Measurements from ENCODE around the gene RAP1GDS1. TPM values are rescaled to one million over a fixed set of nuclear protein-coding genes. Genes with fewer than 3 reads are reported as not detected.
A peak's percentile ranks its signal among the peaks of the same experiment; 100 is the strongest.

RAP1GDS1 gene
- total RNA-seq, 3 donors from 2014 or later: 31.1 to 55.8 (median 33.8) TPM

- intact Hi-C loops (cut with DNase I; ENCODE audit: low total_unique reads): no loop called here
- Histone ChIP-seq H3K9me3 (no peaks in the 10 kb centered on the region), H3K4me1 (no peaks in the 10 kb centered on the region), H3K36me3 (no peaks in the 10 kb centered on the region), H3K4me3 (no peak overlapping the region), H3K27ac (no peak overlapping the region), H3K27me3 (no peaks in the 10 kb centered on the region)
- TF ChIP-seq POLR2AphosphoS5 (IDR thresholded peaks at IDR 0.05) (no peak), POLR2A (IDR thresholded peaks at IDR 0.05) (no peak), CTCF (IDR thresholded peaks at IDR 0.05) (no peak)
- DNase-seq (ENCODE audit: low spot score in 2 of 2): no peak
Observed at GRCh38 chr4:98430708-98431403, 169.7 kb downstream of the RAP1GDS1 start.

- H3K4me3 ChIP-seq: no peak overlapping the region
- TF ChIP-seq POLR2AphosphoS5 (IDR thresholded peaks at IDR 0.05) (no peak), CTCF (IDR thresholded peaks at IDR 0.05) (no peak), POLR2A (IDR thresholded peaks at IDR 0.05) (no peak)
- H3K27me3 ChIP-seq: no peaks in the 10 kb centered on the region
- no peaks in the 10 kb centered on the region for H3K4me1 ChIP-seq
- peaks cover 9% of the 10 kb centered on the region for H3K36me3 ChIP-seq
- intact Hi-C loops (cut with DNase I; ENCODE audit: low total_unique reads): no loop called here
- DNase-seq (ENCODE audit: low spot score in 2 of 2): no peak
- H3K27ac ChIP-seq: no peak overlapping the region
- no peaks in the 10 kb centered on the region for H3K9me3 ChIP-seq
Observed at GRCh38 chr4:98433691-98434090, 172.5 kb downstream of the RAP1GDS1 start.

- intact Hi-C loops (cut with DNase I; ENCODE audit: low total_unique reads): no loop called here
- H3K36me3 ChIP-seq: peaks cover 9% of the 10 kb centered on the region
- no peaks in the 10 kb centered on the region for H3K27me3 ChIP-seq
- H3K27ac ChIP-seq: no peak overlapping the region
- H3K4me3 ChIP-seq: no peak overlapping the region
- no peaks in the 10 kb centered on the region for H3K4me1 ChIP-seq
- TF ChIP-seq POLR2A (IDR thresholded peaks at IDR 0.05) (no peak), POLR2AphosphoS5 (IDR thresholded peaks at IDR 0.05) (no peak), CTCF (IDR thresholded peaks at IDR 0.05) (no peak)
- no peak for DNase-seq (ENCODE audit: low spot score in 2 of 2)
- H3K9me3 ChIP-seq: no peaks in the 10 kb centered on the region
Observed at GRCh38 chr4:98434816-98435215, 173.6 kb downstream of the RAP1GDS1 start.

GRCh38 chr4:98444371-98444770 lies 183.2 kb downstream of the RAP1GDS1 start:
- intact Hi-C loops (cut with DNase I; ENCODE audit: low total_unique reads): no loop called here
- no peak for TF ChIP-seq CTCF (IDR thresholded peaks at IDR 0.05)
- no peak for TF ChIP-seq POLR2AphosphoS5 (IDR thresholded peaks at IDR 0.05)
- TF ChIP-seq POLR2A (IDR thresholded peaks at IDR 0.05): no peak
- Histone ChIP-seq H3K4me1 (no peaks in the 10 kb centered on the region), H3K36me3 (peaks cover 4% of the 10 kb centered on the region), H3K9me3 (no peaks in the 10 kb centered on the region), H3K4me3 (no peak overlapping the region), H3K27ac (no peak overlapping the region), H3K27me3 (no peaks in the 10 kb centered on the region)
- DNase-seq (ENCODE audit: low spot score in 2 of 2): no peak

- peak in 1 of 2 donors; percentile 62 for DNase-seq (ENCODE audit: low spot score in 2 of 2)
- TF ChIP-seq CTCF (IDR thresholded peaks at IDR 0.05) (no peak), POLR2AphosphoS5 (IDR thresholded peaks at IDR 0.05) (peak in 2 of 3 donors; percentile 0 to 60)
- Histone ChIP-seq H3K9me3 (no peaks in the 10 kb centered on the region), H3K27ac (peak overlapping the region; percentile 63 to 75), H3K4me1 (no peaks in the 10 kb centered on the region), H3K27me3 (no peaks in the 10 kb centered on the region), H3K36me3 (peaks cover 4% of the 10 kb centered on the region), H3K4me3 (no peak overlapping the region)
- intact Hi-C loops (cut with DNase I; ENCODE audit: low total_unique reads): no loop called here
Observed at GRCh38 chr4:98446499-98447375, 185.6 kb downstream of the RAP1GDS1 start.

All from breast epithelium (tissue), 4 donors.